IMR-90 (cell line): ENCODE results near the gene CDK14. TPM values are rescaled to one million over a fixed set of nuclear protein-coding genes. Genes with fewer than 3 reads are reported as not detected.

Source experiments
- ATAC-seq: fragments of 200-7000 bp; cut with Tn5 transposase; 2 replicates; pipeline ENCODE4 v1.9.1; 2020; ENCODE audit warnings: low read depth, mild to moderate bottlenecking, moderate library complexity
- BruUV-seq: library from RNA; stranded (reverse); fragments of 400-500 nt; replicated peaks from 2 replicates; lab custom pipeline; 2021; lab: Mats Ljungman, UMichigan
- CTCF ChIA-PET: fragments of 300-600 bp; formaldehyde crosslinking; extraction: SDS; loops from one replicate; lab custom pipeline; 2021; ENCODE audit warnings: antibody characterized with exemption; lab: Yijun Ruan, JAX
- POLR2A ChIA-PET: fragments of 300-600 bp; sonication (Branson Sonifier 250); formaldehyde crosslinking; loops from one replicate; lab custom pipeline; 2022; ENCODE audit warnings: antibody characterized with exemption; ENCODE audit not compliant: unreplicated experiment; lab: Charles Lee
- DNase-seq: peaks from one replicate; pipeline ENCODE4 v3.0.0; 2013
- H2AFZ ChIP-seq: replicated peaks from 2 replicates; pipeline ENCODE3; 2013; ENCODE audit warnings: low read length, mild to moderate bottlenecking; ENCODE audit not compliant: poor library complexity
- H2AK5ac ChIP-seq: 2 replicates; pipeline ENCODE4 v1.6.1; 2013; ENCODE audit warnings: low read depth, low read length, inconsistent platforms
- H2AK9ac ChIP-seq: replicated peaks from 2 replicates; pipeline ENCODE3; 2013; ENCODE audit warnings: mild to moderate bottlenecking, low read depth, low read length, moderate library complexity; ENCODE audit not compliant: poor library complexity
- H2BK120ac ChIP-seq: 2 replicates; pipeline ENCODE4 v1.6.1; 2013; ENCODE audit warnings: low read depth, low read length, inconsistent platforms
- H2BK15ac ChIP-seq: 3 replicates; pipeline ENCODE4 v1.6.1; 2013; ENCODE audit warnings: low read depth, low read length, inconsistent platforms
- H2BK20ac ChIP-seq: 2 replicates; pipeline ENCODE4 v1.6.1; 2013; ENCODE audit warnings: low read depth, mild to moderate bottlenecking, inconsistent platforms, low read length, moderate library complexity
- H2BK5ac ChIP-seq: 2 replicates; pipeline ENCODE4 v1.6.1; 2013; ENCODE audit warnings: mild to moderate bottlenecking, low read depth, low read length, inconsistent platforms; ENCODE audit not compliant: poor library complexity, severe bottlenecking
- H3K14ac ChIP-seq: replicated peaks from 2 replicates; pipeline ENCODE4 v1.6.1; 2013; ENCODE audit warnings: low read depth, low read length, inconsistent platforms
- H3K18ac ChIP-seq: 2 replicates; pipeline ENCODE4 v1.6.1; 2013; ENCODE audit warnings: low read depth, low read length, control low read depth
- H3K23ac ChIP-seq: 2 replicates; pipeline ENCODE4 v1.6.1; 2013; ENCODE audit warnings: low read depth, low read length, inconsistent platforms
- H3K27ac ChIP-seq: 2 replicates; pipeline ENCODE4 v1.5.1; 2013; ENCODE audit warnings: mild to moderate bottlenecking, control low read depth, low read length; ENCODE audit not compliant: insufficient read depth
- H3K27me3 ChIP-seq: 2 replicates; pipeline ENCODE4 v1.6.1; 2013; ENCODE audit warnings: low read length; ENCODE audit not compliant: control insufficient read depth, insufficient read depth
- H3K36me3 ChIP-seq: 2 replicates; pipeline ENCODE4 v1.6.1; 2013; ENCODE audit warnings: low read length, mixed read lengths; ENCODE audit not compliant: control insufficient read depth, insufficient read depth
- H3K4ac ChIP-seq: 2 replicates; pipeline ENCODE4 v1.6.1; 2013; ENCODE audit warnings: low read depth, low read length, inconsistent platforms
- H3K4me1 ChIP-seq: 2 replicates; pipeline ENCODE4 v1.6.1; 2013; ENCODE audit warnings: low read length, mixed read lengths; ENCODE audit not compliant: control insufficient read depth, insufficient read depth
- H3K4me2 ChIP-seq: 2 replicates; pipeline ENCODE4 v1.6.1; 2013; ENCODE audit warnings: low read depth, mild to moderate bottlenecking, control low read depth, low read length, moderate library complexity
- H3K4me3 ChIP-seq: 2 replicates; pipeline ENCODE4 v1.5.1; 2013; ENCODE audit warnings: low read depth, mild to moderate bottlenecking, control low read depth, low read length, moderate library complexity; ENCODE audit not compliant: insufficient read depth
- H3K56ac ChIP-seq: 2 replicates; pipeline ENCODE4 v1.6.1; 2013; ENCODE audit warnings: low read length, inconsistent platforms; ENCODE audit not compliant: insufficient read depth; ENCODE audit errors: extremely low read depth
- H3K79me1 ChIP-seq, 2 experiments: 2 replicates each; pipeline ENCODE4 v1.6.1; 2013; ENCODE audit warnings: low read length in 2 of 2, inconsistent platforms in 1 of 2, low read depth in 1 of 2
- H3K9ac ChIP-seq: 2 replicates; pipeline ENCODE4 v1.6.1; 2013; ENCODE audit warnings: low read depth, low read length, control low read depth
- H3K9me1 ChIP-seq: 2 replicates; pipeline ENCODE4 v1.6.1; 2013; ENCODE audit warnings: low read length, inconsistent platforms; ENCODE audit not compliant: insufficient read depth
- H3K9me3 ChIP-seq: 2 replicates; pipeline ENCODE4 v1.6.1; 2013; ENCODE audit warnings: low read length; ENCODE audit not compliant: control insufficient read depth, insufficient read depth
- H4K20me1 ChIP-seq: 2 replicates; pipeline ENCODE4 v1.6.1; 2013; ENCODE audit warnings: low read length, inconsistent platforms; ENCODE audit not compliant: insufficient read depth
- H4K5ac ChIP-seq: 2 replicates; pipeline ENCODE4 v1.6.1; 2013; ENCODE audit warnings: mild to moderate bottlenecking, low read depth, low read length, control low read depth
- H4K8ac ChIP-seq, 2 experiments: 2 replicates each; pipeline ENCODE4 v1.6.1; 2013; ENCODE audit warnings: low read depth in 2 of 2, low read length in 2 of 2, control low read depth in 1 of 2, inconsistent platforms in 1 of 2
- H4K91ac ChIP-seq: 2 replicates; pipeline ENCODE4 v1.6.1; 2013; ENCODE audit warnings: low read depth, low read length, inconsistent platforms; ENCODE audit not compliant: insufficient read depth
- BHLHE40 ChIP-seq: fragments of 150-350 bp; IDR thresholded peaks from 2 replicates; pipeline ENCODE4 v1.6.1; 2016; ENCODE audit warnings: mild to moderate bottlenecking, low read depth, low read length
- CEBPB ChIP-seq: IDR thresholded peaks from 2 replicates; pipeline ENCODE4 v1.6.1; 2012; ENCODE audit warnings: low read depth, low read length, improper control_type of control experiment
- CHD1 ChIP-seq: IDR thresholded peaks from 2 replicates; pipeline ENCODE4 v1.6.1; 2012; ENCODE audit warnings: low read depth, low read length, improper control_type of control experiment
- CTCF ChIP-seq: conservative IDR thresholded peaks from 2 replicates; pipeline ENCODE4 v1.5.1; 2012; ENCODE audit warnings: mild to moderate bottlenecking, low read depth, low read length, improper control_type of control experiment
- FOS ChIP-seq: fragments of 150-350 bp; IDR thresholded peaks from 2 replicates; pipeline ENCODE4 v1.6.1; 2016; ENCODE audit warnings: low read depth, low read length
- MAFK ChIP-seq: IDR thresholded peaks from 2 replicates; pipeline ENCODE4 v1.6.1; 2012; ENCODE audit warnings: low read depth, low read length, improper control_type of control experiment
- MAZ ChIP-seq: IDR thresholded peaks from 2 replicates; pipeline ENCODE4 v1.6.1; 2012; ENCODE audit warnings: low read depth, mild to moderate bottlenecking, low read length, improper control_type of control experiment, moderate library complexity, borderline replicate concordance
- MXI1 ChIP-seq: IDR thresholded peaks from 2 replicates; pipeline ENCODE4 v1.6.1; 2012; ENCODE audit warnings: low read depth, mild to moderate bottlenecking, low read length, moderate library complexity, borderline replicate concordance
- NFE2L2 ChIP-seq: fragments of 150-350 bp; IDR thresholded peaks from 2 replicates; pipeline ENCODE4 v1.6.1; 2016; ENCODE audit warnings: low read depth, mild to moderate bottlenecking, low read length
- POLR2A ChIP-seq: IDR thresholded peaks from 2 replicates; pipeline ENCODE4 v1.6.1; 2012; ENCODE audit warnings: mild to moderate bottlenecking, low read depth, low read length
- RAD21 ChIP-seq: IDR thresholded peaks from 2 replicates; pipeline ENCODE4 v1.6.1; 2012; ENCODE audit warnings: low read length, improper control_type of control experiment
- RCOR1 ChIP-seq: IDR thresholded peaks from 2 replicates; pipeline ENCODE4 v1.6.1; 2012; ENCODE audit warnings: mild to moderate bottlenecking, low read length, improper control_type of control experiment; ENCODE audit not compliant: insufficient replicate concordance
- RFX5 ChIP-seq: IDR thresholded peaks from 2 replicates; pipeline ENCODE4 v1.8.0; 2012; ENCODE audit warnings: low read depth, mild to moderate bottlenecking, low read length, moderate library complexity
- SMC3 ChIP-seq: fragments of 150-350 bp; IDR thresholded peaks from 2 replicates; pipeline ENCODE4 v1.6.1; 2016; ENCODE audit warnings: low read depth, mild to moderate bottlenecking, antibody characterized with exemption, low read length, moderate library complexity
- USF2 ChIP-seq: fragments of 150-350 bp; IDR thresholded peaks from 2 replicates; pipeline ENCODE4 v1.6.1; 2017; ENCODE audit warnings: mild to moderate bottlenecking, antibody characterized with exemption, low read length, low read depth
- WGBS, 2 experiments: methylation state at CpG; one replicate each; pipeline versions ENCODE4 v1.1.5 to v1.1.7; 2013; ENCODE audit warnings: missing lambda C conversion rate in 2 of 2; ENCODE audit not compliant: insufficient read length in 1 of 2; ENCODE audit errors: extremely low coverage in 2 of 2; 5-methylcytosine and 5-hydroxymethylcytosine counted together
- dilution Hi-C: fragments of 300-500 bp; cut with HindIII; formaldehyde crosslinking; loops from one replicate; pipeline ENCODE4 v1.14.3; 2018; ENCODE audit warnings: low sequenced_read_pairs; ENCODE audit not compliant: unreplicated experiment
- in situ Hi-C: fragments of 300-500 bp; cut with MboI; formaldehyde crosslinking; loops from 3 replicates; pipeline ENCODE4 v1.14.3; 2019; ENCODE audit warnings: low sequenced_read_pairs, inconsistent platforms, mixed read lengths
- intact Hi-C: fragments of 100-400 bp; cut with micrococcal nuclease; formaldehyde crosslinking; loops from 2 replicates; pipeline ENCODE4 v1.10.0; 2022
- polyA plus RNA-seq, 3 experiments: library from polyadenylated mRNA; depleted of rRNA; stranded (reverse); fragments of >200 nt; gene quantifications; 2 replicates each; pipeline ENCODE4 v1.2.3, GENCODE V29; 2012; ENCODE audit warnings: low replicate concordance in 1 of 3
- total RNA-seq: library from RNA; depleted of rRNA; stranded (reverse); fragments of >200 nt; gene quantifications from 2 replicates; pipeline ENCODE4 v1.2.3, GENCODE V29; 2012
- TF ChIP-seq, protein P1 (sequence below): fragments of 150-350 bp; IDR thresholded peaks from 2 replicates; pipeline ENCODE4 v1.6.1; 2016; ENCODE audit warnings: low read depth, mild to moderate bottlenecking, low read length, moderate library complexity, borderline replicate concordance

The CDK14 gene
- total and polyA plus RNA-seq, 2 of the 4 experiments (the other 2 are of a cell fraction): 10.1 to 29.6 TPM

DNA sequence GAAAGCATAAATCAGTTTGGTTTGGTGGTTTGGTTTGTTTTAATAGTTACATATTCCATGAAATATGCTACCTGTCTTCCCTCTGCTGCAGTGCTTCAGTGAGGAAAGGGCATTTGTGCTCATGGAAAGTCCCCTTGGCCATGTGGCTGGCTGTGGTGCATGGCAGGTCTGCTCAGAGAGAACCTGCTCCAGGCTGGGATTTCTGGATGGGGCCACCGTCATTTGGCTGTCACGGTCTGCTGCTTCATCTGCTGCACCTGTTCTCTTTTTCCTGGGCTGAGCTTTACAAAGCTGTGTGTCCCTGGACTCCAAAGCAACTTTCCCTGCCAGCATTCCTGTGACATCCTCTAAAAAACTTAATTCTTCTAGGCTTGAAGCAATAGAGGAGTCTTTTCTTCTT is 8.9 kb downstream of the CDK14 start:
- no CpG with 5 or more reads among the region's 2 CpGs for WGBS, 2 experiments

More for the DNA sequence above, 8.9 kb downstream of the CDK14 start:
- no peak overlapping the region for H3K4me2 ChIP-seq
- H3K4me1 ChIP-seq: peaks cover 2% of the 10 kb centered on the region
- no peak overlapping the region for H3K14ac ChIP-seq
- peaks cover 2% of the 10 kb centered on the region; the same call in 1 of the 2 replicates for H4K20me1 ChIP-seq
- no peak for DNase-seq
- H4K5ac ChIP-seq: no peak overlapping the region
- H3K9me3 ChIP-seq: no peaks in the 10 kb centered on the region
- no peak overlapping the region for H2AK5ac ChIP-seq
- no TSS peak for BruUV-seq
- TF ChIP-seq MXI1: no peak
- TF ChIP-seq CHD1: no peak
- TF ChIP-seq CEBPB: no peak
- TF ChIP-seq RCOR1: no peak
- no peak for TF ChIP-seq SMC3
- no peak for TF ChIP-seq NFE2L2
- TF ChIP-seq CTCF: no peak
- no peak for TF ChIP-seq FOS
- TF ChIP-seq RFX5: no peak
- TF ChIP-seq MAZ: no peak
- no peak for TF ChIP-seq MAFK
- no peak for TF ChIP-seq POLR2A
- no peak for TF ChIP-seq RAD21
- TF ChIP-seq, protein P1, sequence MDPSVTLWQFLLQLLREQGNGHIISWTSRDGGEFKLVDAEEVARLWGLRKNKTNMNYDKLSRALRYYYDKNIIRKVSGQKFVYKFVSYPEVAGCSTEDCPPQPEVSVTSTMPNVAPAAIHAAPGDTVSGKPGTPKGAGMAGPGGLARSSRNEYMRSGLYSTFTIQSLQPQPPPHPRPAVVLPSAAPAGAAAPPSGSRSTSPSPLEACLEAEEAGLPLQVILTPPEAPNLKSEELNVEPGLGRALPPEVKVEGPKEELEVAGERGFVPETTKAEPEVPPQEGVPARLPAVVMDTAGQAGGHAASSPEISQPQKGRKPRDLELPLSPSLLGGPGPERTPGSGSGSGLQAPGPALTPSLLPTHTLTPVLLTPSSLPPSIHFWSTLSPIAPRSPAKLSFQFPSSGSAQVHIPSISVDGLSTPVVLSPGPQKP: no peak
- no peak for TF ChIP-seq BHLHE40
- TF ChIP-seq USF2: no peak
- ChIA-PET CTCF (interaction anchor here (2.4 kb wide), 1 partner anchor 8 kb away, joined by 9 read pairs; the partner anchor contains the start of gene CDK14), POLR2A (no interaction called here)
- no peak overlapping the region for H3K4me3 ChIP-seq
- H3K36me3 ChIP-seq: no peaks in the 10 kb centered on the region
- H3K56ac ChIP-seq: no peak overlapping the region
- no peak overlapping the region for H3K18ac ChIP-seq
- no peak overlapping the region for H2BK5ac ChIP-seq
- no peak overlapping the region for H2BK120ac ChIP-seq
- H3K23ac ChIP-seq: no peak overlapping the region
- no peak overlapping the region for H3K9ac ChIP-seq
- no peak overlapping the region for H4K91ac ChIP-seq
- H3K27ac ChIP-seq: no peak overlapping the region
- no peak overlapping the region for H2AFZ ChIP-seq
- H3K4ac ChIP-seq: no peak overlapping the region
- H2AK9ac ChIP-seq: no peak overlapping the region
- no peak overlapping the region for H2BK15ac ChIP-seq
- dilution Hi-C loops (no loop called here), intact Hi-C loops (no loop called here), in situ Hi-C loops (no loop called here)
- H2BK20ac ChIP-seq: no peak overlapping the region
- no peaks in the 10 kb centered on the region for H3K27me3 ChIP-seq
- peaks cover 30 to 44% of the 10 kb centered on the region in 2 experiments for H3K79me1 ChIP-seq
- peaks cover 2% of the 10 kb centered on the region for H3K9me1 ChIP-seq
- no peak for ATAC-seq
- no peak overlapping the region for H4K8ac ChIP-seq
